GM18907 (cell line): ENCODE measurements around the gene HS3ST2.

Source experiments
- ATAC-seq: cut with Tn5 transposase; IDR thresholded peaks from one replicate; pipeline ENCODE4 v1.9.1; 2021; ENCODE audit warnings: mild to moderate bottlenecking, moderate library complexity; ENCODE audit not compliant: unreplicated experiment

The HS3ST2 gene

DNA sequence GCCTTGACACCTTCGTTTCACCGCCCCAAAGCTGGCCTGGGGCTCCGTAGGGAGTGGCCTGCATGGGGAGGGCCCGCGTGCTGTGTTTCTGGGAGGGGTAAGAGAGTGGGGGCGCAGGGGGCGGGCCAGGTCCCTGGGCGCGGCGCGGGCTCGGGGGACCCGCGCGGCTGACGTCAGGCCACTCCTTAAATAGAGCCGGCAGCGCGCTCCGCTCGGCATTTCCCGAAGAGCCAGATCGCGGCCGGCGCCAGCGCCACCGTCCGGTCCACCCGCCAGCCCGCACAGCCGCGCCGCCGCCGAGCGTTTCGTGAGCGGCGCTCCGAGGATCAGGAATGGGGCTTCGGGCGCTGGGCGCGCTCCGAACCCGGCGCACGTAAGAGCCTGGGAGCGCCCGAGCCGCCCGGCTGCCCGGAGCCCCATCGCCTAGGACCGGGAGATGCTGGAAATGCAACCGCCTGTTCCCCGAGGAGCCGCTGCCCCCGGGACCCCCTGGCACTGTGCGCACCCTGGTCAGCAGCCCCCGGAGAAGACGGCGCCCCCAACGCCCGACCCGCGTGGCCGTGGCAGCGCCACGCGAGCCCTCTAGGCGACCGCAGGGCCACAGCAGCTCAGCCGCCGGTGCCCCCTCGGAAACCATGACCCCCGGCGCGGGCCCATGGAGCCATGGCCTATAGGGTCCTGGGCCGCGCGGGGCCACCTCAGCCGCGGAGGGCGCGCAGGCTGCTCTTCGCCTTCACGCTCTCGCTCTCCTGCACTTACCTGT lies at the start of gene HS3ST2:
HS3ST2 (plus strand) TSS at position 215 of the 763 bp plus-strand sequence; CDS start at position 664, 449 bp downstream.
- ATAC-seq: no peak

DNA sequence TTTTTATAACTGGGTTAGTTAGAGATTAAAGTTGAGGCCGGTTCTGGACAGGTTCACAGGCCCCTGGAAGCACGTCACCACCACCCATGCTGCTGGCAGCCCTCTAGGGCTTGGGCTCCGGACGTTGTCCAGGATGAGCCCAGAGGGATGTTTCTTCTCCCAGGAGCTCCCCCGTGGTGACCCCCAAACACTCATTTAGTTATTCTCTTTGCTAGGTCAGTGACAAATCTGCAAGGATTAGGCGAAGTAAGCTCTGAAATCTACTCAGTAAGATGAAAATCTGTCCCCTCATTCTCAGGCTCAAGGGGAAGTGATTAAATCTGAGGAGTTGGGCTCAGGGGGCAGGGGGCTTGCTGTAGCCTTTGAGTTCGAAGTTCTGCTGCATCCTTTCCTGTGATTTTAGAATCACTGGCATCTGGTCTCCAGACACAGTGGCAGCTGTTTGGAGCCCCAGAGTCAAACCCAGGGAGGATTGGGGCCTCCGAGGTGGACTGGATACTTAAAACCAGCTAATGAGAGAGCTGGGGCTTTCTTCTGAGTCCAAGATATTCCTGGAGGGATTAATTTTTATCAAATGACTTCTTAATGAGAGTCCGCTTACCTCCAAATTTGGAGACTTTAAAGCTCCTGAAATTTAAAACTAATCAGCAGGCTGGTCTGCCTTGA lies 49.2 kb upstream of the HS3ST2 start:
- ATAC-seq: no peak

DNA sequence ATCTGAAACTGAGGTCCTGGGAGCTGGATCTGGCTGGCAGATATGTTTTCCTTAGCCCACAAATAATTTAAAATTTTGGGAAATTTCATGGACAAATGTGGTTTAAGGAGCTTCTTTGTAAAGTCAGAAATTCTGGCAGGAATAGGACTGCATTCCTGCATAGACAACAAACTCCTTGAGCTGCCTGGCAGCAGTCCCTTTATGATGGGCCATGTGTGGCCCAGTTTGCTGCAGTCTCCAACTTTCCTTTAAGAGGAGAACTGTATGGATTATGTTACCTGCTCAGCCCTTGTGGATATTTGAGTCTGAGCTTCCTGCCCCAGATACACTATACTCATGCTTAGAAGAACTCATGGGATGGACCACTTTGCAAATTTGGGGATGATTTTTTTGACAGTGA lies 48.5 kb upstream of the HS3ST2 start:
- no peak for ATAC-seq

GRCh38 chr16:22770866-22771265 lies 43.1 kb upstream of the HS3ST2 start:
- no peak for ATAC-seq

GRCh38 chr16:22771551-22771950 lies 42.4 kb upstream of the HS3ST2 start:
- ATAC-seq: no peak

- ATAC-seq: no peak
Measured at GRCh38 chr16:22775220-22775922, 38.6 kb upstream of the HS3ST2 start.

DNA sequence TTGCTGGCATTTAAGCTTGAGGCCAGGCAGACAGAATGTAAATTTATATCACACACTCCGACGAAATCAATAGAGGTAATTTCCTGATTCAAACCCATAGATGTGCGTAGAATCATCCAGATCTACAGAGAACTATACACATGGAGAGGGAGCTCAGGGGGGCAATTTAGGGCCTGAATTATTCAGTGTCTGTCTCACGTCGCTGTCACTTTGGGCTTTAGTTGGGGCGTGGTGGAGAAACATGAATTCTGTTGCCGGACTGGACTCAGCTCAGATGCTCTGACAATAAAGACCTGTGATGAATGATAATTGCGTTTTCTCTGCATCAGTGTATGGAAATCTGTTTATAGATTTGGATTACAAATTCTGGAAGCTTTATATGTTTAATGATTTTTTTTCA lies 32.5 kb upstream of the HS3ST2 start:
- ATAC-seq: no peak

GRCh38 chr16:22782314-22782713 lies 31.6 kb upstream of the HS3ST2 start:
- ATAC-seq: no peak

GRCh38 chr16:22784690-22785214 lies 29.2 kb upstream of the HS3ST2 start:
- ATAC-seq: no peak

DNA sequence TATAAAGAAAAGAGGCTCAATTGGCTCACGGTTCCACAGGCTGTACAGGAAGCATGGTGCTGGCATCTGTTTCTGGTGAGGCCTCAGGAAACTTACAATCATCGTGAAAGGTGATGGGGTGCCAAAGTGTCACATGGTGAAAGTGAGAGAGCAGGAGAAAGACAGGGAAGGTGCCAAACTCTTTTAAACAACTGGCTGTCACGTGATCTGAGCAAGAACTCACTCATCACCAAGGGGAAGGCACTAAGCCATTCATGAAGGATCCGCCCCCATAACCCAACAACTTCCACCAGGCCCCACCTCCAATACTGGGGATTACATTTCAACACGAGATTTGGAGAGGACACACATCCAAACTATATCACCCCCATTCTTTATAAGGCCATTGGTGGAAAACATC lies 28.4 kb upstream of the HS3ST2 start:
- no peak for ATAC-seq

DNA sequence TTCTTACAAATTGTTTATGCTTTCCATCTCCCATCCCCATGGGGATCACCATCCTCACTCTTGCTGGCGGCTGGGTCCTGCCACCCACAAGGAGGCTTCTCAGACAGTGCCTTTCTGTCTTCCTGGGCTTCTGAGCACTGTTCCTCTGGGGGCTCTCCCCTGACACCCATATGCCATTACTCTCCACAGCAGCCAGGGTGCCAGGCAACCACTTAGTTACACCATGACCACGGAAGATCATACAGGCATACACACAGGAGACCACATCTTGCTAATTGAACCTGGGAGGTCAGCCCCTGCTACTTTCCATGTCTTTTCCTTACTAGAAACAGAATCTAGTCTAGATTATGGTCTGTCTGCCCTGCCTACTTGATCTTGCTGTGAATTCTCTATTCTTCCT lies 27.7 kb upstream of the HS3ST2 start:
- ATAC-seq: no peak

GRCh38 chr16:22786691-22787090 lies 27.3 kb upstream of the HS3ST2 start:
- no peak for ATAC-seq

GRCh38 chr16:22787466-22788192 lies 26.3 kb upstream of the HS3ST2 start:
- ATAC-seq: no peak

- ATAC-seq: no peak
Measured at GRCh38 chr16:22788193-22788530, 25.8 kb upstream of the HS3ST2 start.

GRCh38 chr16:22789281-22789945 lies 24.5 kb upstream of the HS3ST2 start:
- ATAC-seq: no peak

DNA sequence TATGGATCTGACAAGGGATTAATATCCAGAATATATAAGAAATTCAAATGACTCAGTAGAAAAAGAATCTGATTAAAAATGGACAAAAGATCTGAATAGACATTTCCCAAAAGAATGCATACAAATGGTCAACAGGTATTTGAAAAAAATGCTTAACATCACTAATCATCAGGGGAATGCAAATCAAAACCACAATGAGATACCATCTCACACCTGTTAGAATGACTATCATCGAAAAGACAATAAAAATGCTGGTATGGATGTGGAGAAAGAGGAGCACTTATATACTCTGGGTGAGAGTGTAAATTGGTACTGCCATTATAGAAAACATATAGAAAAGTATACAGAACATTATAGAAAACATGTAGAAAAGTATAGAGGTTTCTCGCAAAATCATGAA lies 16.4 kb upstream of the HS3ST2 start:
- no peak for ATAC-seq

DNA sequence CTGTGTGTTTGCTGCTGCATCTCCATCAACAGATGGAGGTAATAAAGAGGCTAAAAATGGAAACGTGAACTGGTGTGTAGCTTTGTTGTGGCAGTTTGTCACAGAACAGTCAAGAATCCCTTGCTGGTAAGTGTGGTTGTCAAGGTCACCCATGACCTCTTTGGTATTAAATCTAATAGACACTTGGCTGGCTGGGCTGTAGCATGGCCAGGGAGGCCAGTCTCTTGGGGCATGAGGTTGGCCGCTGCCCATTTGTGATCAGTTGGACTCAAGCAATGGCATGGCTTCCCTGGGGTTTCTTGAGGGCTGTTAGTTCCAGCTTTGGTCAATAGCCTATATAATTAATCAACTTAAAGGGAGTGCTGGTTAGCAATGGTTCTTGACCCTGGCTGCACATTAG lies 14.8 kb upstream of the HS3ST2 start:
- ATAC-seq: no peak

DNA sequence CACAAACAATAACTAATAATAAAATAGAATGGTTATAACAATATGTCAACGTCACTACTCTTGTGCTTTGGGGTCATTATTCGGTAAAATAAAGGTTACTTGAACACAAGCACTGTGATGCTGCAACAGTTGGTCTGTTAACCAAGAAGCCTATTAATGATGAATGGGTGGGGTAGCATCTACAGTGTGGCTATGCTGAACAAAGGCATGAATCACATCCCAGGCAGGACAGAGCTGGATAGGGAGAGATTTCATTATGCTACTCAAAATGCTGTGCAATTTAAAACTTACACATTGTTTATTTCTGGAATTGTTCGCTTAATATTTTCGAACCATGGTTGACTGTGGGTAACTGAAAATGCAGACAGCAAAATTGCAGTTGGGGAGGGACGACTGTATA lies 9.1 kb upstream of the HS3ST2 start:
- ATAC-seq: no peak

- ATAC-seq: no peak
Measured at GRCh38 chr16:22805326-22805725, 8.6 kb upstream of the HS3ST2 start.

DNA sequence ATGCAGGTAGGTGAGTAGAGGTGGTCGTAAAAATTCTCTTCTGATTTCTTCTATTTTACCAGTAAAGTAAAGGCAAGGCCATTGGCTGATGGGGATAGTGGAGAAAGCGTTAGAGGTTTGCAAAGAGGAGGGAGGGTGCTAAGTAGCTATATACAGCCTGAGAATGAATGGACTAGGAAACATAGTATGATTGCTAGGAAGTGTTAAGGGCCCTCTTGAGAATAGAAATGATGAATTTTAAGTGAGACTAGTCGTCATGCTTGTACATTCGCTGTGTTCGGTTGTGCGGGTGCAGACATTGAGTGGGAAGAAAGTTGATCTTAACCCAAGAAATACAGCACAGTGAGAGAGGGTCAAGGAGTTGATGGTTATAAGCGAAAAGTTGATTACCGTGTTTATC lies 7.2 kb upstream of the HS3ST2 start:
- ATAC-seq: no peak

- ATAC-seq: no peak
Measured at GRCh38 chr16:22810226-22810625, 3.7 kb upstream of the HS3ST2 start.
